GM12875 (cell line): ENCODE measurements around the gene LYPLAL1.

Experiments
- H3K4me3 ChIP-seq: one replicate; pipeline ENCODE4 v1.5.1; 2011; ENCODE audit warnings: low read depth, low read length, control low read depth
- CTCF ChIP-seq: IDR thresholded peaks from 2 replicates; pipeline ENCODE4 v1.5.1; 2011; ENCODE audit warnings: low read depth, mild to moderate bottlenecking, control low read depth, inconsistent platforms, low read length, moderate library complexity, borderline replicate concordance; ENCODE audit not compliant: insufficient read depth

LYPLAL1 gene

GRCh38 chr1:219161371-219161770 lies 12.3 kb upstream of the LYPLAL1 start:
- no peak overlapping the region for H3K4me3 ChIP-seq
- no peak for TF ChIP-seq CTCF

- TF ChIP-seq CTCF, result no peak
These were observed 10.2 kb upstream of the LYPLAL1 start for GRCh38 chr1:219163401-219163954.

GRCh38 chr1:219171192-219171935 lies 2.3 kb upstream of the LYPLAL1 start:
- TF ChIP-seq CTCF, result no peak

More at GRCh38 chr1:219163401-219163954, 10.2 kb upstream of the LYPLAL1 start:
- no peak overlapping the region for H3K4me3 ChIP-seq

GRCh38 chr1:219172821-219173220 lies 857 bp upstream of the LYPLAL1 start:
- H3K4me3 ChIP-seq, result no peak overlapping the region
- no peak for TF ChIP-seq CTCF

More at GRCh38 chr1:219171192-219171935, 2.3 kb upstream of the LYPLAL1 start:
- H3K4me3 ChIP-seq, result no peak overlapping the region

- no peak for TF ChIP-seq CTCF
- no peak overlapping the region for H3K4me3 ChIP-seq
These were observed 282 bp upstream of the LYPLAL1 start for GRCh38 chr1:219173434-219173757.

- H3K4me3 ChIP-seq, result peak overlapping the region; percentile 94
- no peak for TF ChIP-seq CTCF
These were observed 958 bp downstream of the LYPLAL1 start for GRCh38 chr1:219174460-219175211.
